HG02763 (cell line): ENCODE data around the gene COX19.
"Not testable (repeated sequence)": the region's sequence is repeated elsewhere in the genome, so short reads cannot be mapped to it uniquely, and the experiment has no call there.

Experiments
- ATAC-seq: cut with Tn5 transposase; IDR thresholded peaks from one replicate; pipeline ENCODE4 v1.9.1; 2021; ENCODE audit warnings: mild to moderate bottlenecking, moderate library complexity; ENCODE audit not compliant: unreplicated experiment

COX19 gene

DNA sequence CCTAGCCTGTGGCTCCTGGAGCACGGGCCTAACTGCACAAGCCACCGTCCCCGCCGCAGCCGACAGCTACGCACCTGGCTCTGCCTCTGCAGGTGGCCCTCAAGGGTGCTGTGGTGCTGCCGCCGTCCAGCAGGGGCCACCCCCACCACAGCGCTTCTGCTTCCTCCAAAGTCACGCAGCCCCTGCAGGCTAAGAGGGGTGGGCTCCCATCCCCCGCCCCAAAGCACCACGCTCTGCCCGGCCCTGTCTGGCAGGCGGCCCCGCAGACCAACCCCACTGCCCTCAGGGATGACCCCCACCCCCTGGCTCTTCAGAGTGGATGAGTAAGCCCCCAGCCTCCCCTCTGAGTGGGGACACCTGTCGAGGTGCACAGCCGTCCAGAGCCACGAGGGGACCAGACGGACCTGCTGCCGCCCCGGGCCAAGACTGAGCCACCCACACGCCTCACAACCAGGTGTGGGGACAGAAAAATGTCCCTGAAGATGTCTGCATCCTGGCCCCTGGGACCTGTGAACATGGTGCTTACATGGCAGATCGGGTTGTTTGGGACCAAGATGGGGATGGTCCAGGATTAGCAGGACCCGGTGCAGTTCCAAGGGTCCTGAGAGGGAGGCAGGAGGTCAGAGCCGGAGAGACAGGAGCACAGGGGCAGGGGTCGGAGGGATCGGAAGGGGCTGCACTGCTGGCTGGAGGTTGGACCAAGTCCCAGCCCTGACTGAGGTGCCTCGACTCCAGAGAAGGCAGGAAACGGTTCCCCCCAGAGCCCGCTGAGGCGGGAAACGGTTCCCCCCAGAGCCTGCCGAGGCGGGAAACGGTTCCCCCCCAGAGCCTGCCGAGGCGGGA is 11.9 kb downstream of the COX19 start:
- ATAC-seq: no peak

GRCh38 chr7:962401-963081 is 12.8 kb downstream of the COX19 start:
- ATAC-seq: no peak

DNA sequence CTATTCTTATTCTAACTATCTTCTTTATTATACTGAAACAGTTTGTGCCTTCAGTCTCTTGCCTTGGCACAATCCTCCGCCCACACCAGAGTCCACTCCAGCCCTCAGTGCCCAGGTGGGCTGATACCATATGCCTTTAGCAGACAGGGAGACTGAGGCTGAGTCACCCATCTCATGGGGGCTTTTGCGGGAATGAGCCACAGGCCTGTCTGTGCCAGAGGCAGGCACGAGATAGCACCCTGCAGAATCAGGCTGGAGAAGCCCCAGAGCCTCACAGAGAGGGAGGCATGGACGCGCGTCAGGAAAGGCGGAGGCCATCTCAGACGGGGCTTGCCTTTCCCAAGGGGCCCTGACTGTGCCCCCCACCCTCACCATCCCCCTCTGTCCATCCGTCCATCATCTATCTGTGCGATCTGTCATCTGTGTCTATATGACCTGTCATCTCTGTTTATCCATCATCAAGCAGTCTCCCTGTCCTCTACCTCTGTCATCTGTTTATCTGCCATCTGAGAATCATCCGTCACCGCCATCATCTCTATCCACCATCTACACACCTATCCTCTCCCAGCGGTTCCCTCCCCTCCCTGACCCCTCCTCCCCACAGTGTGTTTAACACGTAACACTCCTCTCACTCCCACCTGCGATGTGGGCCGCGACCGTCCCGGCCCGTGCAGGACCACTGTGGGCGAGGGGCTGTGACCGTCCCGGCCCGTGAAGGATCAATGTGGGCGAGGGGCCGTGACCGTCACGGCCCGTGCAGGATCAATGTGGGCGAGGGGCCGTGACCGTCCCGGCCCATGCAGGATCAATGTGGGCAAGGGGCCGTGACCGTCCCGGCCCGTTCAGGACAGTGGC is 13.6 kb downstream of the COX19 start:
- no peak for ATAC-seq

DNA sequence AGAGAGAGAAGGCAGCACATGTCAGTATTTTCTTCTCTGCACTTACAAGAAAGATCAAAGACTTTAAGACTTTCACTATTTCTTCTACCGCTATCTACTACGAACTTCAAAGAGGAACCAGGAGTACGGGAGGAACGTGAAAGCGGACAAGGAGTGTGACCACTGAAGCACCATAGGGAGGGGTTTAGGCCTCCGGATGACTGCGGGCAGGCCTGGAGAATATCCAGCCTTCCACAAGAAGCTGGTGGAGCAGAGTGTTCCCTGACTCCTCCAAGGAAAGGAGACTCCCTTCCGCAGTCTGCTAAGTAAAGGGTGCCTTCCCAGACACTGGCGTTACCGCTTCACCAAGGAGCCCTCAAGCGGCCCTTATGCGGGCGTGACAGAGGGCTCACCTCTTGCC is 14.4 kb downstream of the COX19 start:
- not testable (repeated sequence) for ATAC-seq

DNA sequence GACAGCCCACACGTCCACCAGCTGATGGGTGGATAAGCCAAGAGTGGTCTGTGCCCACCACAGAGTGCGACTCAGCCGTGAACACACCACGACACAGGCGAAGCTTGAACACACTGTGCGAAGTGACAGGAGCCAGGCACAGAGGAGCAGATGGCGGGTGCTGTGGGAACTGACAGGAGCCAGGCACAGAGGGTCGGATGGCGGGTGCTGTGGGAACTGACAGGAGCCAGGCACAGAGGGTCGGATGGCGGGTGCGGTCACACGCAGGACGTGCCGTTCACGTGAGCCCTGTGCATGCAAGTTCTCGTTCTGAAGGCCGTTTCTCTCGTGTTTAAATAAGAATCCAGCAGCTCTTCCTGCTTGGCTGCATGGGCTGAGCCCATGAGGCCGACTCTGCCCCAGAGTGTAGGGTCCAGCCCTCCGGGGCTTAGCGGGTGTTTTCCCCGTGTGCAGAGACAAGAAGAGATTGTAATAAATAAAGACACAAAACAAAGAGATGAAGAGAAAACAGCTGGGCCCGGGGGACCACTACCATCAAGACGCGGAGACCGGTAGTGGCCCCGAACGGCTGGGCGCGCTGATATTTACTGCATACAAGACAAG is 15.0 kb downstream of the COX19 start:
- ATAC-seq: no peak

GRCh38 chr7:959740-960139 is 15.6 kb downstream of the COX19 start:
- not testable (repeated sequence) for ATAC-seq

DNA sequence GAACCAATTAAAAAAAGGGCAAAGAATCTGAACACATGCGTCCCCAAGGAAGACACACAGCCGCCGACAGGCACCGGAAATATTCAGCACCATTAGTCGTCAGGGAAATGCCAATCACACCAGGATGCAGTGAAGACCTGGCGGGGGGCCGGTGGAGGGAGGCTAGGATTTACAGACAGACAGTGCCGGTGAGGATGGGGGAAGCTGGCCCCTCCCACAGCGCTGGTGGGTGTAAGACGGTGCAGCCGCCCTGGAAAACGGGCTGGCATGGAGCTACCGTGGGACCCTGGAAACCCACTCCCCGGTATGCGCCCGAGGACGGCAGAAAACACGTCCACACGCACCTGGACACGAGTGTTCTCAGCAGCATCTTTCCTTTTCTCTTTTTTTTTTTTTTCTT is 16.1 kb downstream of the COX19 start:
- no peak for ATAC-seq

- ATAC-seq: no peak
Measured at GRCh38 chr7:958221-959200, 16.8 kb downstream of the COX19 start.

GRCh38 chr7:957418-958220 is 17.7 kb downstream of the COX19 start:
- no peak for ATAC-seq

- no peak for ATAC-seq
Measured at GRCh38 chr7:956031-956430, 19.3 kb downstream of the COX19 start.

DNA sequence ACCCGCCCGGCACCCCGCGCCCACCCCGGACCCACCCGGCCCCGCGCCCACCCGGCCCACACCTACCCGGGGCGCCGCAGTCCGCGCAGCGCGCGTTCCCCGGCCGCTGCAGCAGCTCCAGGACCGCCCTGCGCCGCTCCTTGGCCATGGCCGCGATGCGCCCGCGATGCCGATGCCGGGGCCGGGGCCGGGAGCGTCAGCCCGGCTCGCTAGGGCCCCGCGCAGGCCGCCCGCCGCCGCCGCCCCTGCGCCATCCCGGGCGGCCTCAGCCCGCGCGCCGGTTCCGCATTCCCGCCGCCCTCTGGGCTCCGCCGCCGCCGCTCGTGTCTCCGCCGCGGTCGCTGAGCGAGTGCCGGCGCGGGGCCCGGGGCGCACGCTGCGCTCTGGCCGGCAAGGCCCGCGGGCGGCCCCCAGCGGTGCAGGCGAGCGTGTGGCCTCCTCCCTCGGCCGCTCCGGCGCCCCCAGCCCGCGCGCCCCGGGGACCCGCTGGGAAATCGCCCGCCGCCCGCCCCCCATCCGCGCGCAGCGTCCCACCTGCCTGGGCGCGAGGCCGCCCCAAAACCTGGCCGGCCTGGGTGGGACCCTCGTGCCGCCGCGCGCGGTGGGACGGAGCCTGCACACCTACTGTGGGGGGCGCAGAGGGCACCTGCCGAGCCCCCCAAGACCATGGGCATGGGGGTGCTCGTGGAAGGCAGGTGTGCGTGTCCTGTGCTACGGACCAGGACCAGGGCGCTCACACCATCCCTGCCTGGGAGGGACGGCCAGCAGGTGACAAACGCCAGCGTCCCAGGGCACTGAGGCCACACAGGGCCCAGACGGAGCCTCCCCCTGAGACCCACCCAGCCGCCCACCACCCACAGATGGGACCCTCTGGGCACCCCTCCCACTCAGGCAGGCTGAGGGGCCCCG is 20.8 kb downstream of the COX19 start, which contains the start of gene ADAP1:
Gene ADAP1, minus strand, starts transcription at position 351 of the 909 bp plus-strand sequence. Its CDS starts 203 bp downstream, at position 148.
- no peak for ATAC-seq

DNA sequence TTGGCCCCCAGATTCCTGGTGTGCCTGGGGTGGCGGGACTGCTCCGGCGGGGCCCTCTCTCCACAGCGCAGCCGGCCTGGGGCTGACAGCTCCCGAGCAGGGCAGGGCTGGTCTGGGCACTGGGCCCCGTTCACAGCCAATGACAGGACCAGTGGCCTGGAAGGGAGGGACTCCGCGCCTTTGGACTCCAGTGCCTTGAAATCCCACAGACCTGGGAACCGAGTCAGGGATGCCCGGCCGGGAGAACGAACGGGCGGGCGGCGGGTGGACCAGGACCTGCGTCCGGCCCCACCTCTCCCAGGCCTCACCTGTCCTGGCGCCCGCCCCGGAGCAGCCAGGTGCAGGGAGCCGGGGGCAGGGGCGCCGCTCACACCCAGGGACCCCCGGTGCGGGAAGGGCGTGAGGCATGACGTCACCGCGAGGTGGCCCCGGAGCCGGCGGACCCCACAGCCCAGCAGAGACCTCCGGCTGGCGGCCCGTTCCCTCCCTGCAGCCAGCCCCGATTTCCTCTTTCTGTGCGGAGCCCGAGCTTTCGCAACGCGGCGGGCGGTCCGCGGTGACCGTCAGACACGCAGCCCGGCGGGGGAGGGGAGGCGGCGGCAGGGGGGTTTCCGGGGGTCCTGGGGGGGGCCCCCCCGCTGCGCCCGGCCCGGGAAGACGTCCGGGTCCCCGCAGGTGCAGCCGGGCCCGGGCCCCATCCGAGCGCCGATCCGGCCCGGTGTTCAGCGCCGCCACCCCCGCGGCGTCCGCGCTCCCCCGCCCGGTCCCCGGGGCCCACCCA is 21.6 kb downstream of the COX19 start:
- ATAC-seq: no peak

DNA sequence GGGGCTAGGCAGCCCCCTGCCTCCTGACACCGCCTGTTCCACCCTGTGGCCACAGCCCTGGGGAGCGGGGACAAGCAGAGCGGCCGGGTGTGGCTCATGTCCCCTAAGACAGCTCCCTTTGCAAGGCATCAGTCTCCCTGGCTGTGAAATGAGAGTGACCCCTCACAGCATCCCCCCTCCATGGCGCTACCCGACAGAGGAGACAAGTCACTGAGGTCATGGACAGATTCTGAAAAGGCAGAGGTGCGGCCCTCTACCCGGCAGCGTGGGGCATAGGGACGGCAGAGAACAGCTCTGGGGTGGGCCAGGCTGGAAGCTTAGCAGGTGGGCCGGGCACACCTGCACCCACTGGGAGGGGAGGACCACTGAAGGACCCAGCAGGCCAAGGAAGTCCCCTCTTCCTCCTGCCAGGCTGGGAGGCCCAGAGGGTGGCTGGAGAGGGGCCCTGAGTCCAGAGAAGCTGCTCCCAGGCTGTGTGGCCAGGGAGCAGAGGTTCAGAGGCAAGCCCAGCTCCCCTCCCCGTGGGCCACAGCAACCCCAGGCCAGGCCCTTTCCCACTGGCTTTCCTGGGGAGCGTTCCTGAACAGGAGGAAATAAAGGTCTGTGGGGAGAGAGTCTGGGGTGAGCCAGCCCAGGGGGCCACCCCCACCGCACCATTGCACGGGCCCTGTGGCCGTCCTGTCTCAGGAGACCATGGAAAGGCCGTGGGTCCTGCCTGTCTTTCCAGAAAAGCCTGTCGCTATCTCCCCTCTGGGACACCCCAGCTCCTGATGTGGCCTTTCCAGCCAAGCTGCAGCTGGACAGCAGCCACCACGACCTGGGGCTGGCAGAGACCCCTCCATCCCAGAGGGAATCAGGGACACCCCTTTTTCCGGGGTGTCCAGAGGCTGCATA is 22.6 kb downstream of the COX19 start:
- ATAC-seq: no peak

DNA sequence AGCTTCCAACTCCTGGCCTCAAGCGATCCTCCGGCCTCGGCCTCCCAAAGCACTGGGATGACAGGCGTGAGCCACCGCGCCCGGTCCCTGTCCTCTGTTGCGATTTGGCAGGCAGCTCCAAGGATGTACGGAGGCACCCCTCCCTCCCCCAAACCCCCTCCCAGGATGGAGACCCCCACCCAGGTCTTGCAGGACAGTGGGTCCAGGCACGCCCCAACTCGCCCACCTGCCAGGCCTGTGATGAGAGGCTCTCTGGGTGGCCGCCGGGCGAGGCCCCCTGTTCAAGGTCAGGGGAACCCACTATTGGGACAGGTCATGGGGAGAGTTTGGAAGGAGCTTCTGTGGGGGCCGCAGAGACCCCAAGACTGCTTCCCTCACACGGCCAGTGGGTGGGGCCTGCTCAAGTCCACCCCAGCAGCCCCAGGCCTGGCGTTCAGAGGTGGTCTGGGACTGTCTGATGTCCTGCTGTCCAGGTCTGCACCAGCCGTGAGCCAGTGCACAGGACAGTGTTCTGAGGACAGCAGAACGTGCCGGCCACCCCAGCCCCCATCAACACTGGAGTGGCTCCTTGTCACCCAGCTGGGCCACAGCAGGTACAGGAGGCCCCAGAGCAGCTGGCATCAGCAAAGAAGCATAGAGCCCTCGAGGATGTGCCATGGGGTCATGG is 23.3 kb downstream of the COX19 start:
- ATAC-seq: no peak
